Measurements from ENCODE around the gene CSK.

- TF ChIP-seq, protein P1, sequence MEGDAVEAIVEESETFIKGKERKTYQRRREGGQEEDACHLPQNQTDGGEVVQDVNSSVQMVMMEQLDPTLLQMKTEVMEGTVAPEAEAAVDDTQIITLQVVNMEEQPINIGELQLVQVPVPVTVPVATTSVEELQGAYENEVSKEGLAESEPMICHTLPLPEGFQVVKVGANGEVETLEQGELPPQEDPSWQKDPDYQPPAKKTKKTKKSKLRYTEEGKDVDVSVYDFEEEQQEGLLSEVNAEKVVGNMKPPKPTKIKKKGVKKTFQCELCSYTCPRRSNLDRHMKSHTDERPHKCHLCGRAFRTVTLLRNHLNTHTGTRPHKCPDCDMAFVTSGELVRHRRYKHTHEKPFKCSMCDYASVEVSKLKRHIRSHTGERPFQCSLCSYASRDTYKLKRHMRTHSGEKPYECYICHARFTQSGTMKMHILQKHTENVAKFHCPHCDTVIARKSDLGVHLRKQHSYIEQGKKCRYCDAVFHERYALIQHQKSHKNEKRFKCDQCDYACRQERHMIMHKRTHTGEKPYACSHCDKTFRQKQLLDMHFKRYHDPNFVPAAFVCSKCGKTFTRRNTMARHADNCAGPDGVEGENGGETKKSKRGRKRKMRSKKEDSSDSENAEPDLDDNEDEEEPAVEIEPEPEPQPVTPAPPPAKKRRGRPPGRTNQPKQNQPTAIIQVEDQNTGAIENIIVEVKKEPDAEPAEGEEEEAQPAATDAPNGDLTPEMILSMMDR (conservative IDR thresholded peaks at IDR 0.05; ENCODE audit: low read length): peak; percentile 93
- no peak for TF ChIP-seq EZH2phosphoT487 (IDR thresholded peaks at IDR 0.05; ENCODE audit: borderline replicate concordance, low read depth, low read length)
These were observed 53.5 kb downstream of the CSK start for GRCh38 chr15:74835312-74835823.

Data from OCI-LY7 (cell line).